HTR-8/SVneo (cell line): Measurements from ENCODE around the gene MYL9.

Source experiments
- DNase-seq: peaks from one replicate; pipeline ENCODE4 v3.0.0; 2011; ENCODE audit warnings: low spot score, mixed read lengths; ENCODE audit not compliant: insufficient read length
- FAIRE-seq: peaks from 2 replicates; lab custom pipeline; 2011; peaks lifted over from hg19 to GRCh38; lab: Jason Lieb, UNC

Gene MYL9

DNA sequence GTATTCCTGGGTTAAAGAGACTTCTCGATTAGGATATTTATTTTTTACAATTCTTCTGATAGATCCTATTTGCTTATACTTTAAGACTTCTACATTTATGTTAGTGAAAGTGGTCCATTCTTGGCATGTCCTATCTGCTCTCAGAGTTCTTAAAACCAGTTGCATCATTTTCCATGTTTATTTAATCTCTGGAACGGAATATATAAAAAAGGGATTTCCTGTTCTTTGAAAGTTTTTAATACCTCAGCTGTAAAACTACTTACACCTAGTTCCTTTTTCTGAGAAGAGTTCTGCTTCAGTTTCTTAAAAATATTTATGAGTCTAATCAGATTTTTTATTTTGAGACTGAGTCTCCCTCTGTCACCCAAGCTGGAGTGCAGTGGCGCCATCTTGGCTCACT, 18.0 kb upstream of the MYL9 start:
- DNase-seq (no peak), FAIRE-seq (no peak)

DNA sequence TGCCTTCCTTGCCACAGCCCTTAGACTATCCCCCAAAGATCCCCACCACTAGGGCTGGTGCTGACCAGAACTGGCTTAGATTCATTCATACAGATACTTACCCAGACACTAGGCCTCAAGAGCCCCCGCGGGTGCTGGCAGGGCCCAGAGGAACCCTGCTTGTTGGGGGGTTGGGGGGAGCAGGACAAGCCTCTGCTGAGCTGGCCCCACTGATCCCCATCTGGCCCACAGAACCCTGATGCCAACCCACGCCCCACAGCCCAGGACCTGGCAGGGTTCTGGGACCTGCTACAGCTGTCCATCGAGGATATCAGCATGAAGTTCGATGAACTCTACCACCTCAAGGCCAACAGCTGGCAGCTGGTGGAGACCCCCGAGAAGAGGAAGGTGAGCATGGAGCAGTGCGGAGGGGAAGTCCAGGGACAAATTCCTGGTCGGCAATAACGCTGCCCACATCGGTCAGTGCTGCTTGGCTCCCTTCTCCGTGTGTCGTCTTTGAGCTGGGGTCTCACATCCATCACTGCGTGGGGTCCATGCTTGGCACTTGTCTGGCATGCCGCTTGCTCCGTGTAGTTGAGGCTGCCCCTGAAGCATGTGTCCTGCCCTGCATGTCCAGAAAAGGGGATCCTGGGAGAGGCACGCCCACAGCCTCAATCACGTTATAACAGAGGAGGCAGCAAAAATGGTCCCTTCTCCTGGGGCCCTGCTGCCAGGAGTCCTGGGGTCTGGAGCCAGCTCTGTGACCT, 15.5 kb upstream of the MYL9 start:
- FAIRE-seq: peak; percentile 75
- DNase-seq: no peak

- DNase-seq: no peak
- FAIRE-seq: no peak
Measured at GRCh38 chr20:36526521-36527011, 14.8 kb upstream of the MYL9 start.

DNA sequence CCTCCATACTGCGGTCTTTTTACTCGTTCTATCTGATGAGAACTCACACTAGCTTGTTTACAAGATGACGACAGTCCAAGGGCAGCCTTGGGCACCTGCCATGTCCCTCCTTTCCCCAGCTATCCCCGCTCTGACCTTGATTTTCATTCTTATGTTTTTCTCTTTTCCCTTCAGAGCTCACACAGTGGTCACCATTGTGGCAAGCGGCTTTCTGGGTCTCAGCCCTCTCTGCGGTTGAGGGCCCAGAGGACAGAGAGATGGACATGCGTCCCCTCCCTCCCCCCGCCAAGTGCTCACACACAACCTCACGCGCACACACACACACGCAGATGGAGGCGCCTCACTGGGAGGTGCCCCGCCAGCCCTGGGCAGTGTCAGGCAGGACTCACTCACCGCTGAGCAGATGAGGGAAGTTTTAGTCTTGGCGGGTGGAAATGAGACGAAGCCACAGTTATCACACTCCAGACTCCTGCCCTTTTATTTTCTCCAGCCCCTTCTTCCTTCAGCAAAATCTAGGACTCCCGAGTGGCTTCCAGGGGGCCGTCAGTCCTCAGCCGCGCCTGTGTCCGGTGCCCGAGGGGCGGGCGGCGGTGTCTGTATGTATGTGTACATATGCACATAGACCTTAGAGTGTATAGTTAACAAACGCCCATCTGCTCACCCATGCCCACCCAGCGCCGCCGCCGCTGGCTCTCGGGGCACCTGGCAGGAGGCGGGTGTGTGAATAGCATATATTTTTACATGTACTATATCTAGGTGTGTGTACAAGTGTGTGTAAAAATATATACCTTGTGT, 13.8 kb upstream of the MYL9 start:
- peak; percentile 36 for FAIRE-seq

DNA sequence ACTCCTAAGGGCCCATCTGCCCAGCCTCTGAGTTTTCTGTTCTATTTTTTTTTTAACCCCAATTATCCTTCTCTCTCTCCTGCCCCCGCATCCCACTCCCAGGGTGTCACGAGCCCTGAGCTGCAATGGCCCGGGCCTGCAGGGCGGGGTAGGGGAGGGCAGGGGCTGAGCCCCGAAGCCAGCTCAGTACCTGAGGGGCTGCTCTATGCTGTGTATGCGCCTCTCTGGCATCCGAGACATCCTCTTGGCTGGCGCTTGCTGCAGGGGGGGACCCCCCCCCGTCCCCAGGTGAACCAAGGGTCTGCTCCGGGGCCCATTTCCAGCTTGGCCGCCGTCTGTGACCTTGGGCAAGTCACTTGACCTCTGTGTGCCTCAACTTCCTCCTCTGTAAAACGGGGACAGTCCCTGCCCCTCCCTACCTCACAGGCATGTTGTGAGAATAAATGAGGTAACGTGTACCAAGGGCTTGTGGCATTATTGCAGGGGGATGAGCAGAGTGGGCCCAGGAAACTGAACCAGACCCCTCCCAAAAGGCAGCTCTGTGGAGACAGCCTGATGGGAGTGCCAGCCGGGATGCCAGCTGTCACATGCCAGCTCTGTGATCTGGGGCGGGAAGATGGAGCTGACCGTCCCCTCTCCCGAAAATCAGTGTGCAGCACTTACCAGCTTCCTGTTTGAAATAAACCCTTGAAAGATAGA, 13.0 kb upstream of the MYL9 start:
- FAIRE-seq (peak; percentile 63), DNase-seq (no peak)

More for the DNA sequence above, 13.8 kb upstream of the MYL9 start:
- no peak for DNase-seq

DNA sequence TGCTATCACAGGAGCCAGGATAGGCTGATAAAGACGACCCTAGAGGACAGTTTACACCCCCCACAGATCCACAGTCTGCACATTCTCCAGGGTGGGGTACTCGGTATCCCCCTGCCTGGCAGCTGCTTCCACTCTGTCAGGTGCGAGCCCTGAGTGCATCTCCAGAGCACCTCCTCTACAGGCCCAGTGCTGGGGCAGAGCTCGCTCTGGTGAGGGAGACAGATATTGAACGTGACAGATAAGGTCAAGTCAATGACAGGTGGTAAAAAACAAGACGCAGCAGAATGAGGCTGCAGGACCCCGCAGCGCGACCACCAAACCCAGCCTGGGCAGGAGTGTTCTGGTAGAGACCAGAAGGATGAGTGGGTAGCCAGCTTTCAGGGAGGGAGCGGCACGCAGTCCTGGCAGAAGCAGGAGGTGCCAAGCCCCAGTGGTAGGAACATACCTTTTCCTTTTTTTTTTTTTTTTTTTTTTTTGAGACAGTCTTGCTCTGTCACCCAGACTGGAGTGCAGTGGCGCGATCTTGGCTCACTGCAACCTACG, 12.4 kb upstream of the MYL9 start:
- DNase-seq (no peak), FAIRE-seq (peak; percentile 28)

DNA sequence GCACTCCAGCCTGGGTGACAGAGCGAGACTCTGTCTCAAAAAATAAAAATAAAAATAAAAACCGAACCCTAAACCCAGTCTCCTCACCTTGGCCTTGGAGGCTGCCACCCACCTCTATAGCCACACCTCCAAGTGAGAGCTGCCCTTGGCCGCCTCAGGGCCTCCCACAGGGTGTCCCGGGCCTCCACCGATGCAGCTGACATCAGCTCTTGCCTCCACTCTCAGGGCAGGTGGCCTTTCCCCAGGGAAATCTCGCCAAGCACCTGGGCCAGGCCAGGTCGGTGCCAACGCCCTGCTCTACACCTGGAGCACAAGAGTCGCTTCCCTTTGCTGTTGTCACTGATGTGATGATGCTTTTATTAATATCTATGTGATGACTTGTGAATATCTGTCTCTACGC, 8.9 kb upstream of the MYL9 start:
- FAIRE-seq: no peak
- DNase-seq: no peak

DNA sequence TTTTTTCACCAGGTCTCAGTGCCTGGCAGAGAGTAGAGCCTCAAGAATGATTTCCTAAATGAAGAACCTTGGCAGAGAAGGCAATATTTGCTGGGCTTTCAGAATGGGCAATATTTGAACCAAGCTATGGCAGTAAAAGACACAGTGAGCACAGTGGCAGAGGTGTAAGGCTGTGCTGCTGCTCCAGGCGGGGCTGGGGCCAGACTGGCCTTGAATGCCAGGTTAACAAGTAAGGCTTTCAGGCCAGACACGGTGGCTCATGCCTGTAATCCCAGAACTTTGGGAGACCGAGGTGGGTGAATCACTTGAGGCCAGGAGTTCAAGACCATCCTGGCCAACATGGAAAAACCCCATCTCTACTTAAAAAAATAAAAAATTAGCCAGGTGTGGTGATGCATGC, 8.5 kb upstream of the MYL9 start:
- DNase-seq: no peak
- peak; percentile 46 for FAIRE-seq

DNA sequence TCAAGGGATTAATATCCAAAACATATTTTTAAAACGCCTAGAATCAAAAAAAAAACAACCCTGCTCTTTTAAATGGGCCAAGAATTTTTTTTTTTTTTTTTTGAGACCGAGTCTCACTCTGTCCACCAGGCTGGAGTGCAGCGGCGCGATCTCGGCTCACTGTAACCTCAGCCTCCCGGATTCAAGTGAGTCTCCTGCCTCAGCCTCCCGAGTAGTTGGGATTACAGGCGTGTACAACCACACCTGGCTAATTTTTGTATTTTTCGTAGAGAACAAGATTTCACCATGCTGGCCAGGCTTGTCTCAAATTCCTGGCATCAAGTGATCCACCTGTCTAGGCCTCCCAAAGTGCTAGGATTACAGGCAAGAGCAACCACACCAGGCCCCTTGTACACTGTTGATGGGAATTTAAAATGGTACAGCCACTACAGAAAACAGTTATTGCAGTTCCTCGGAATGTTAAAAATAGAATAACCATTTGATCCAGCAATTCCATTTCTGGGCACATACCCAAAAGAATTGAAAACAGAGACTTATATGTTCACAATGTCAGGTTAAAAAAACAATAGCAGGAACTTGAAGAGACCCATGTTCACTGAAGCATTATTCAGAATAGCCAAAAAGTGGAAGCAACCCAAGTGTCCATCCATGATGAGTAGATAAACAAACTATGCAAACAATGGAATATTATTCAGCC, 3.1 kb upstream of the MYL9 start:
- FAIRE-seq (peak; percentile 16), DNase-seq (no peak)

GRCh38 chr20:36540551-36541211, 638 bp upstream of the MYL9 start:
- FAIRE-seq (no peak), DNase-seq (no peak)

DNA sequence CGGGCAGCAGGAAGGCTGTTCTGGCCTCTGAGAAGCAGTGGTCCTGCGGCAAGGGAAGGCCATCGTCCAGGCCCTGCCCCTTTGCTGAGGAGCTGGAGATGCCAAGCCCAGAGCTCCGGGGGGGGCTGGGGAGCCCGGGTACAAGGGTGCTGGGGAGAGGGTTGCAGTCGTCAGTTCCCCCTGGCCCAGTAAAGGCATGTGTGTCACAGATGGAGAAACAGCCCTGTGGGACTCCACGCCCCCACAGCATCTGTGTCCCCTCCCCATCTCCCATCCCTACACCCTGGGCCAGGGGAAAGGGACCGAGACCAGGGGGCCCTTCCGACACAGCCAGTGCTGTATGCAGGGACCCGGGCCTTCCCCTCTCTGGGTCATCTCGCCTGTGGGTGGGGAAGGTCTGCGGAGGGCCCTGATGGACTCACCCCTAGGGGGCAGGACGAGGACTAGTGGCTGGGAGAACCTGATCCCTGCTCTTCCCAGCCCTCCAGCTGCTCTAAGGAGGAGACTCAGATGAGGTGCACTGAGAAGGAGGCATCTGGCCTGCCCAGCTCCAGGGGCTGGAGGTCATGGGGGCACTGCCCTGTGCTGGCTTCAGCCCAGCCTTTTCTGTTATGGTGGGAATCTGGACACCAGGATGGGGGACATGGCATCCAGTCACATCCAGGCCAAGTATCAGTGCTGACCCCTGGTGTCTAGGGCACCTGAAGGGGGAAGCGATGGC, 609 bp downstream of the MYL9 start:
- peak; percentile 94 for DNase-seq
- no peak for FAIRE-seq

GRCh38 chr20:36542516-36543183, 1.3 kb downstream of the MYL9 start:
- DNase-seq: no peak
- peak; percentile 67 for FAIRE-seq

DNA sequence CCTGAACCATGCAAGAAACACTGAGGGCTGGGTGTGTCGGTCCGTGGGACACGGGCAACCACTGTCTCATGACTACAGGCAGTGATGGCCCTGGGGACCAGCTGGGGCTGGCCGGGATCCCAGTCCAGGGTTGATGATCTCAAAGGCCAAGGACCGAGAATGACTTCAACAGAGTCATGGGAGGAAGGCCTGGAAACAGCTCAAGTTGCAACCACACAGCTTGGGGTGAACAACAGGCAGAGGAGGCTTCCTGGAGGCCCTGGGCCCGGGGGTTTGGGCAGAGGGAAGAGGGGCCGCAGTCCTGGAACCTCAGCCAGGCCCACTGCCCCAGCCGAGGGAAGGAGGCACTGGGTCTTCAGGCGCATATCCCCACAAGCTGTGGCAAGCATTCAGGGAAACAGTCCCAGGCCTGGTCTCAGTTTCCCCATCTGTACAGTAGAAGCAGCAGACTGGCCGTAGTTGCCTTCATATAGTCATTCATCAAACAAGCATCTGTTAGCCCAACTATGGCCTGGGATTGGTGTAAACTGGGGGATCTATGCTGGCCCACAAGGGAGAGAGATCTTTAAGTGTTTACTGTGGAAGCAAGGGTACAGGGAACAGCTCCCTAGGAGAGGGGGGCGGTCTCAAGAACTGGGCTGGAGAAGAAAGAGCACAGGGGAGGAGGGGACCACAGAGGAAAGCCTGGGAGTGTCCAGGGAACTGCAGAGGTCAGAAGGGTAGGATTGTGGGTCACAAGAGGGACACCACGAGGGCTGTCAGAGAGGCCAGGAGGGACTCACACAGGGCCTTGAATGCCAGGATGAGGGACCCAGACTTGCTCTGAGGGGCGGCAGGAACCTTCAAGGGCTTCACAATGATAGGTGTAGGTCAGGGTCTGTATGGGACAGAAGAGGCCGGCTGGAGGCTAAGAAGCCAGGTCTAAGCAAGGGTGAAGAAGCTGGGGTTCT, 2.1 kb downstream of the MYL9 start:
- peak; percentile 76 for FAIRE-seq
- DNase-seq: no peak

- FAIRE-seq (peak; percentile 72), DNase-seq (no peak)
Measured at GRCh38 chr20:36544134-36545018, 3.1 kb downstream of the MYL9 start.

GRCh38 chr20:36546111-36546736, 4.9 kb downstream of the MYL9 start:
- DNase-seq: no peak
- FAIRE-seq: peak; percentile 28
